H9 (cell line): ENCODE data around the gene TSR1. TPM values are rescaled to one million over a fixed set of nuclear protein-coding genes. Genes with fewer than 3 reads are reported as not detected.

ENCODE experiments used
- DNase-seq: peaks from one replicate; pipeline ENCODE4 v3.0.0-alpha.2; 2017
- H2AFZ ChIP-seq: one replicate; pipeline ENCODE4 v1.6.1; 2013; ENCODE audit warnings: mild to moderate bottlenecking, low read length, control low read depth, moderate library complexity
- H2AK5ac ChIP-seq: 2 replicates; pipeline ENCODE4 v1.6.1; 2013; ENCODE audit warnings: low read length, control low read depth, mixed read lengths; ENCODE audit not compliant: insufficient read length
- H2BK120ac ChIP-seq: one replicate; pipeline ENCODE4 v1.6.1; 2013; ENCODE audit warnings: low read depth, mild to moderate bottlenecking, low read length, control low read depth, inconsistent platforms; ENCODE audit not compliant: poor library complexity, severe bottlenecking
- H2BK12ac ChIP-seq: 2 replicates; pipeline ENCODE4 v1.6.1; 2013; ENCODE audit warnings: low read length, control low read depth, mixed read lengths, low read depth; ENCODE audit not compliant: insufficient read length
- H2BK15ac ChIP-seq: 2 replicates; pipeline ENCODE4 v1.6.1; 2013; ENCODE audit warnings: low read depth, low read length, control low read depth
- H2BK20ac ChIP-seq: one replicate; pipeline ENCODE4 v1.6.1; 2013; ENCODE audit warnings: low read depth, mild to moderate bottlenecking, low read length, control low read depth, inconsistent platforms; ENCODE audit not compliant: poor library complexity, severe bottlenecking
- H2BK5ac ChIP-seq: 2 replicates; pipeline ENCODE4 v1.6.1; 2013; ENCODE audit warnings: low read length, control low read depth, mixed read lengths; ENCODE audit not compliant: insufficient read length
- H3K14ac ChIP-seq: 2 replicates; pipeline ENCODE4 v1.6.1; 2013; ENCODE audit warnings: low read length, control low read depth; ENCODE audit not compliant: insufficient read depth
- H3K18ac ChIP-seq: 2 replicates; pipeline ENCODE4 v1.6.1; 2013; ENCODE audit warnings: low read depth, mild to moderate bottlenecking, mixed read lengths, low read length, control low read depth; ENCODE audit not compliant: insufficient read length
- H3K23ac ChIP-seq: 2 replicates; pipeline ENCODE4 v1.6.1; 2013; ENCODE audit warnings: low read length, control low read depth, mixed read lengths, low read depth; ENCODE audit not compliant: insufficient read length
- H3K23me2 ChIP-seq: 2 replicates; pipeline ENCODE4 v1.6.1; 2013; ENCODE audit warnings: low read depth, mild to moderate bottlenecking, mixed read lengths, low read length, control low read depth; ENCODE audit not compliant: insufficient read length, poor library complexity, severe bottlenecking
- H3K27ac ChIP-seq: 2 replicates; pipeline ENCODE4 v1.5.1; 2013; ENCODE audit warnings: low read length, control low read depth, mixed read lengths, low read depth; ENCODE audit not compliant: insufficient read length
- H3K27me3 ChIP-seq: 2 replicates; pipeline ENCODE4 v1.6.1; 2013; ENCODE audit warnings: low read length, control low read depth, inconsistent platforms; ENCODE audit not compliant: insufficient read depth
- H3K4ac ChIP-seq: 2 replicates; pipeline ENCODE4 v1.6.1; 2013; ENCODE audit warnings: low read depth, mild to moderate bottlenecking, control low read depth, inconsistent platforms, low read length, moderate library complexity
- H3K4me1 ChIP-seq: 2 replicates; pipeline ENCODE4 v1.6.1; 2013; ENCODE audit warnings: low read length, control low read depth, inconsistent platforms; ENCODE audit not compliant: insufficient read depth
- H3K4me2 ChIP-seq: 2 replicates; pipeline ENCODE4 v1.6.1; 2013; ENCODE audit warnings: low read length, control low read depth, mixed read lengths; ENCODE audit not compliant: insufficient read length, insufficient read depth
- H3K56ac ChIP-seq: 2 replicates; pipeline ENCODE4 v1.6.1; 2013; ENCODE audit warnings: low read depth, mild to moderate bottlenecking, mixed read lengths, low read length, control low read depth; ENCODE audit not compliant: insufficient read length
- H3K79me1 ChIP-seq: 2 replicates; pipeline ENCODE4 v1.6.1; 2013; ENCODE audit warnings: low read depth, mild to moderate bottlenecking, moderate library complexity, low read length, control low read depth, inconsistent platforms; ENCODE audit not compliant: insufficient read depth, poor library complexity, severe bottlenecking
- H3K79me2 ChIP-seq: 2 replicates; pipeline ENCODE4 v1.6.1; 2013; ENCODE audit warnings: low read length, control low read depth, inconsistent platforms; ENCODE audit not compliant: insufficient read depth
- H3K9ac ChIP-seq: 2 replicates; pipeline ENCODE4 v1.6.1; 2013; ENCODE audit warnings: low read length, control low read depth, mixed read lengths; ENCODE audit not compliant: insufficient read length; ENCODE audit errors: extremely low read depth
- H3K9me3 ChIP-seq: one replicate; pipeline ENCODE4 v1.6.1; 2013; ENCODE audit warnings: low read depth, low read length, inconsistent platforms; ENCODE audit not compliant: control insufficient read depth
- H3T11ph ChIP-seq: one replicate; pipeline ENCODE4 v1.6.1; 2013; ENCODE audit warnings: mild to moderate bottlenecking, low read length, control low read depth, inconsistent platforms
- H4K20me1 ChIP-seq: one replicate; pipeline ENCODE4 v1.6.1; 2013; ENCODE audit not compliant: control insufficient read depth, insufficient read length, insufficient read depth
- H4K5ac ChIP-seq: 2 replicates; pipeline ENCODE4 v1.6.1; 2013; ENCODE audit warnings: low read depth, mild to moderate bottlenecking, mixed read lengths, low read length, control low read depth; ENCODE audit not compliant: insufficient read length
- H4K8ac ChIP-seq: replicated peaks from 2 replicates; pipeline ENCODE4 v1.6.1; 2013; ENCODE audit warnings: low read length, control low read depth, mixed read lengths, low read depth; ENCODE audit not compliant: insufficient read length
- H4K91ac ChIP-seq: 2 replicates; pipeline ENCODE4 v1.6.1; 2013; ENCODE audit warnings: low read depth, mild to moderate bottlenecking, moderate library complexity, mixed read lengths, low read length, control low read depth; ENCODE audit not compliant: insufficient read length
- H3K27ac Mint-ChIP-seq, 3 experiments: 2 replicates in 2 of 3; 3 replicates in 1 of 3; pipeline ENCODE4 v1.8.0; 2020 to 2021; ENCODE audit warnings: mixed read lengths in 3 of 3, mild to moderate bottlenecking in 1 of 3, moderate library complexity in 1 of 3
- H3K27me3 Mint-ChIP-seq: 2 replicates; pipeline ENCODE4 v1.8.0; 2021; ENCODE audit warnings: low read depth, mild to moderate bottlenecking, moderate library complexity, mixed read lengths
- H3K36me3 Mint-ChIP-seq, 3 experiments: 2 replicates in 2 of 3; 3 replicates in 1 of 3; pipeline ENCODE4 v1.8.0; 2020 to 2021; ENCODE audit warnings: low read depth in 3 of 3, mixed read lengths in 3 of 3; ENCODE audit not compliant: insufficient read depth in 1 of 3
- H3K4me1 Mint-ChIP-seq, 2 experiments: 2 replicates each; pipeline ENCODE4 v1.8.0; 2020; ENCODE audit warnings: mixed read lengths in 2 of 2
- H3K4me3 Mint-ChIP-seq, 2 experiments: 2 replicates in 1 of 2; 3 replicates in 1 of 2; pipeline ENCODE4 v1.8.0; 2020 to 2021; ENCODE audit warnings: mild to moderate bottlenecking in 2 of 2, mixed read lengths in 2 of 2, moderate library complexity in 1 of 2
- H3K9me3 Mint-ChIP-seq, 2 experiments: 2 replicates in 1 of 2; 3 replicates in 1 of 2; pipeline ENCODE4 v1.8.0; 2020; ENCODE audit warnings: mild to moderate bottlenecking in 2 of 2, mixed read lengths in 2 of 2, moderate library complexity in 1 of 2
- WGBS: extraction: QIAGEN DNeasy Blood & Tissue Kit; methylation state at CpG from one replicate; pipeline ENCODE4 v1.1.7; 2013; ENCODE audit warnings: missing lambda C conversion rate, low lambda C conversion rate, mixed read lengths; ENCODE audit not compliant: insufficient read length; ENCODE audit errors: extremely low coverage; 5-methylcytosine and 5-hydroxymethylcytosine counted together
- total RNA-seq: library from RNA; stranded (reverse); gene quantifications from 2 replicates; pipeline ENCODE4 v1.2.1, GENCODE V29; 2021
- TF ChIP-seq, protein P1 (sequence below): fragments of 200-600 bp; sonication (generic); conservative IDR thresholded peaks from 3 replicates; pipeline ENCODE4 v1.8.0; 2021; ENCODE audit warnings: antibody characterized with exemption, mild to moderate bottlenecking

Gene TSR1
- total RNA-seq, 1 experiment from 2014 or later: 81.1 TPM

- no peak overlapping the region for H2BK20ac ChIP-seq
- H3K9me3 ChIP-seq: no peaks in the 10 kb centered on the region
- H3K56ac ChIP-seq: no peak overlapping the region
- DNase-seq: no peak
- no peak overlapping the region for H2AK5ac ChIP-seq
- no peak overlapping the region for H3K4ac ChIP-seq
- no peak overlapping the region for H3K27ac ChIP-seq
- H3K79me2 ChIP-seq: no peaks in the 10 kb centered on the region
- no peak overlapping the region for H3K27ac Mint-ChIP-seq
- no peak overlapping the region for H3T11ph ChIP-seq
- H3K9ac ChIP-seq: no peak overlapping the region
- no peak overlapping the region for H4K5ac ChIP-seq
- no peak overlapping the region for H2BK15ac ChIP-seq
- H2BK12ac ChIP-seq: no peak overlapping the region
- peaks cover 2% of the 10 kb centered on the region for H3K4me1 ChIP-seq
- TF ChIP-seq, protein P1, sequence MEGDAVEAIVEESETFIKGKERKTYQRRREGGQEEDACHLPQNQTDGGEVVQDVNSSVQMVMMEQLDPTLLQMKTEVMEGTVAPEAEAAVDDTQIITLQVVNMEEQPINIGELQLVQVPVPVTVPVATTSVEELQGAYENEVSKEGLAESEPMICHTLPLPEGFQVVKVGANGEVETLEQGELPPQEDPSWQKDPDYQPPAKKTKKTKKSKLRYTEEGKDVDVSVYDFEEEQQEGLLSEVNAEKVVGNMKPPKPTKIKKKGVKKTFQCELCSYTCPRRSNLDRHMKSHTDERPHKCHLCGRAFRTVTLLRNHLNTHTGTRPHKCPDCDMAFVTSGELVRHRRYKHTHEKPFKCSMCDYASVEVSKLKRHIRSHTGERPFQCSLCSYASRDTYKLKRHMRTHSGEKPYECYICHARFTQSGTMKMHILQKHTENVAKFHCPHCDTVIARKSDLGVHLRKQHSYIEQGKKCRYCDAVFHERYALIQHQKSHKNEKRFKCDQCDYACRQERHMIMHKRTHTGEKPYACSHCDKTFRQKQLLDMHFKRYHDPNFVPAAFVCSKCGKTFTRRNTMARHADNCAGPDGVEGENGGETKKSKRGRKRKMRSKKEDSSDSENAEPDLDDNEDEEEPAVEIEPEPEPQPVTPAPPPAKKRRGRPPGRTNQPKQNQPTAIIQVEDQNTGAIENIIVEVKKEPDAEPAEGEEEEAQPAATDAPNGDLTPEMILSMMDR: no peak
- no peak overlapping the region for H3K14ac ChIP-seq
- no peak overlapping the region for H2BK120ac ChIP-seq
- no peaks in the 10 kb centered on the region for H4K20me1 ChIP-seq
- no peak overlapping the region for H4K8ac ChIP-seq
- H3K18ac ChIP-seq: no peak overlapping the region
- H3K23me2 ChIP-seq: peaks cover 5% of the 10 kb centered on the region
- H3K4me2 ChIP-seq: no peak overlapping the region
- H3K27me3 ChIP-seq: no peaks in the 10 kb centered on the region
- no peaks in the 10 kb centered on the region for H3K27me3 Mint-ChIP-seq
- H3K4me3 Mint-ChIP-seq: no peak overlapping the region
- no peaks in the 10 kb centered on the region for H3K79me1 ChIP-seq
- no peaks in the 10 kb centered on the region for H3K9me3 Mint-ChIP-seq
- H2BK5ac ChIP-seq: no peak overlapping the region
- no peak overlapping the region for H4K91ac ChIP-seq
- peaks cover 5 to 18% (median 15%) of the 10 kb centered on the region in 3 experiments; a peak in 6 of 7 replicates for H3K36me3 Mint-ChIP-seq
- WGBS: no CpG with 5 or more reads among the region's 5 CpGs
- no peak overlapping the region for H3K23ac ChIP-seq
- peaks cover 17 to 20% of the 10 kb centered on the region in 2 experiments for H3K4me1 Mint-ChIP-seq
- no peak overlapping the region for H2AFZ ChIP-seq
Observed at GRCh38 chr17:2343421-2343820, 7.2 kb upstream of the TSR1 start.
